ENCODE measurements around the gene LRRC71. TPM values are rescaled to one million over a fixed set of nuclear protein-coding genes. Genes with fewer than 3 reads are reported as not detected.

Gene LRRC71
- total RNA-seq, 2 experiments from 2014 or later, result not detected

DNA sequence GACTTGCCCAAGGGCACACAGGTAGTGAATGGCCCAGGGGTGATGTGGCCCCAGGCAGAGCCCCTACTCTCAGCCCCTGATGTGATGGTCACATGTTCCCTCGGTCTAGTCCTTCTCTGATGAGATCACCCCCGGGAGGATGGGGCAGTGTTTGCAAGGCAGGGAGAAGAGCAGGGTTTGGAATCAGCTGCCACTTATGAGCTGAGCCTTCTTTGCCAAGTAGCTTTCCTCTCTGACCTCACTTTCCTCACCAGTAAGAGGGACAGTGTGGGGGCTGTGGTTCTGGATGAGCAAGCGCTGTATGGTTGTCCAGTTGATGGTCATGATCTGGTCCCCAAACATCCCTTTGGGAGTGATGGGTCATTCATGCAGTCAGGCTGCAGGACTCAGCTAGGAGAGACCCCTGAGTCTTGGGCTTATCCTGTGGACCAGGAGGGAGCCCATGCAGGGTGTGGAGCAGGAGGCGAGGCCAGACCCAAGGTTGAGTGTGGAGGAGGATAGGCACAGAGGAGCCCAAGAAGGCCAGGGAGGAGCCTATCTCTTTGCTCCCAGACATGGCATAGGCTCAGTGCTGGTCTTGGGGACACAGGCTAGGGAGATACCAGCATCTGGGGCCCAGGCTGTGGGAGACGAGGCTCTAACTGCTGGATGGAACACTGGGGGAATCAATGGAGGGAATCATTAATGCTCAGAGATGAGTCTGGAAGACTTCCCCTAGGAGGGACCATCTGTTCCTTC lies 42.8 kb upstream of the LRRC71 start:
- no peaks in the 10 kb centered on the region for H3K36me3 Mint-ChIP-seq (ENCODE audit: low read depth)
- peaks cover 18% of the 10 kb centered on the region for H3K27me3 Mint-ChIP-seq
- no peak for ATAC-seq (ENCODE audit: poor library complexity)
- no peak for DNase-seq
- H3K9me3 Mint-ChIP-seq, result no peaks in the 10 kb centered on the region
- Histone ChIP-seq H3K36me3 (ENCODE audit: insufficient read depth, low read length) (no peaks in the 10 kb centered on the region), H3K27me3 (ENCODE audit: control insufficient read depth in 1 of 2, insufficient read depth in 2 of 2, low read length in 2 of 2) (peaks cover 4 to 8% of the 10 kb centered on the region in 2 experiments), H3K27ac (ENCODE audit: low read depth in 1 of 2, low read length in 2 of 2) (no peak overlapping the region), H3K9me3 (ENCODE audit: control insufficient read depth in 1 of 2, insufficient read depth in 1 of 2, low read length in 2 of 2) (no peaks in the 10 kb centered on the region), H3K4me3 (ENCODE audit: low read length) (no peak overlapping the region), H3K4me1 (ENCODE audit: insufficient read depth, low read length) (no peaks in the 10 kb centered on the region)
- H3K4me1 Mint-ChIP-seq (ENCODE audit: low read depth), result no peaks in the 10 kb centered on the region
- TF ChIP-seq, protein P1, sequence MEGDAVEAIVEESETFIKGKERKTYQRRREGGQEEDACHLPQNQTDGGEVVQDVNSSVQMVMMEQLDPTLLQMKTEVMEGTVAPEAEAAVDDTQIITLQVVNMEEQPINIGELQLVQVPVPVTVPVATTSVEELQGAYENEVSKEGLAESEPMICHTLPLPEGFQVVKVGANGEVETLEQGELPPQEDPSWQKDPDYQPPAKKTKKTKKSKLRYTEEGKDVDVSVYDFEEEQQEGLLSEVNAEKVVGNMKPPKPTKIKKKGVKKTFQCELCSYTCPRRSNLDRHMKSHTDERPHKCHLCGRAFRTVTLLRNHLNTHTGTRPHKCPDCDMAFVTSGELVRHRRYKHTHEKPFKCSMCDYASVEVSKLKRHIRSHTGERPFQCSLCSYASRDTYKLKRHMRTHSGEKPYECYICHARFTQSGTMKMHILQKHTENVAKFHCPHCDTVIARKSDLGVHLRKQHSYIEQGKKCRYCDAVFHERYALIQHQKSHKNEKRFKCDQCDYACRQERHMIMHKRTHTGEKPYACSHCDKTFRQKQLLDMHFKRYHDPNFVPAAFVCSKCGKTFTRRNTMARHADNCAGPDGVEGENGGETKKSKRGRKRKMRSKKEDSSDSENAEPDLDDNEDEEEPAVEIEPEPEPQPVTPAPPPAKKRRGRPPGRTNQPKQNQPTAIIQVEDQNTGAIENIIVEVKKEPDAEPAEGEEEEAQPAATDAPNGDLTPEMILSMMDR (IDR thresholded peaks at IDR 0.05), result no peak
- ChIA-PET POLR2A (no interaction called here), CTCF (interaction anchor here (1.3 kb wide), 1 partner anchor 39 kb away, joined by 3 read pairs; no protein-coding TSS in a partner anchor)
- intact Hi-C loops (cut with DNase I, micrococcal nuclease), result no loop called here
- H3K27ac Mint-ChIP-seq, result no peak overlapping the region
- H3K4me3 Mint-ChIP-seq, result no peak overlapping the region

- Mint-ChIP-seq H3K4me1 (ENCODE audit: low read depth) (no peaks in the 10 kb centered on the region), H3K27ac (no peak overlapping the region), H3K9me3 (no peaks in the 10 kb centered on the region), H3K36me3 (ENCODE audit: low read depth) (no peaks in the 10 kb centered on the region), H3K4me3 (no peak overlapping the region), H3K27me3 (peaks cover 39% of the 10 kb centered on the region)
- no peaks in the 10 kb centered on the region for H3K9me3 ChIP-seq (ENCODE audit: control insufficient read depth in 1 of 2, insufficient read depth in 1 of 2, low read length in 2 of 2)
- H3K4me1 ChIP-seq (ENCODE audit: insufficient read depth, low read length), result no peaks in the 10 kb centered on the region
- DNase-seq (no peak), ATAC-seq (ENCODE audit: poor library complexity) (no peak)
- no peaks in the 10 kb centered on the region for H3K36me3 ChIP-seq (ENCODE audit: insufficient read depth, low read length)
- H3K27me3 ChIP-seq (ENCODE audit: control insufficient read depth in 1 of 2, insufficient read depth in 2 of 2, low read length in 2 of 2), result peaks cover 12 to 15% of the 10 kb centered on the region in 2 experiments
- CTCF ChIA-PET, result no interaction called here
- TF ChIP-seq, protein P1 (IDR thresholded peaks at IDR 0.05), result no peak
- POLR2A ChIA-PET, result no interaction called here
- intact Hi-C loops (cut with DNase I, micrococcal nuclease), result no loop called here
- H3K27ac ChIP-seq (ENCODE audit: low read depth in 1 of 2, low read length in 2 of 2), result no peak overlapping the region
- H3K4me3 ChIP-seq (ENCODE audit: low read length), result no peak overlapping the region
These were observed 40.6 kb upstream of the LRRC71 start for GRCh38 chr1:156879876-156880275.

GRCh38 chr1:156880473-156880872 lies 40.0 kb upstream of the LRRC71 start:
- H3K27me3 Mint-ChIP-seq, result peaks cover 45% of the 10 kb centered on the region

More at GRCh38 chr1:156880473-156880872, 40.0 kb upstream of the LRRC71 start:
- TF ChIP-seq, protein P1 (IDR thresholded peaks at IDR 0.05), result no peak
- Histone ChIP-seq H3K27me3 (ENCODE audit: control insufficient read depth in 1 of 2, insufficient read depth in 2 of 2, low read length in 2 of 2) (peaks cover 12 to 15% of the 10 kb centered on the region in 2 experiments), H3K4me1 (ENCODE audit: insufficient read depth, low read length) (no peaks in the 10 kb centered on the region), H3K36me3 (ENCODE audit: insufficient read depth, low read length) (no peaks in the 10 kb centered on the region), H3K27ac (ENCODE audit: low read depth in 1 of 2, low read length in 2 of 2) (no peak overlapping the region), H3K9me3 (ENCODE audit: control insufficient read depth in 1 of 2, insufficient read depth in 1 of 2, low read length in 2 of 2) (no peaks in the 10 kb centered on the region), H3K4me3 (ENCODE audit: low read length) (no peak overlapping the region)
- DNase-seq (no peak), ATAC-seq (ENCODE audit: poor library complexity) (no peak)
- CTCF ChIA-PET, result interaction anchor here (1.7 kb wide), 1 partner anchor 12 kb away, joined by 4 read pairs; no protein-coding TSS in a partner anchor
- Mint-ChIP-seq H3K4me3 (no peak overlapping the region), H3K27ac (no peak overlapping the region), H3K9me3 (no peaks in the 10 kb centered on the region), H3K4me1 (ENCODE audit: low read depth) (no peaks in the 10 kb centered on the region), H3K36me3 (ENCODE audit: low read depth) (no peaks in the 10 kb centered on the region)
- intact Hi-C loops (cut with DNase I, micrococcal nuclease), result no loop called here
- POLR2A ChIA-PET, result no interaction called here
